Measurements from ENCODE around the gene VEGFC. TPM values are rescaled to one million over a fixed set of nuclear protein-coding genes. Genes with fewer than 3 reads are reported as not detected.

The VEGFC gene
- polyA plus RNA-seq, 1 donor from 2014 or later, result 0.63 TPM

DNA sequence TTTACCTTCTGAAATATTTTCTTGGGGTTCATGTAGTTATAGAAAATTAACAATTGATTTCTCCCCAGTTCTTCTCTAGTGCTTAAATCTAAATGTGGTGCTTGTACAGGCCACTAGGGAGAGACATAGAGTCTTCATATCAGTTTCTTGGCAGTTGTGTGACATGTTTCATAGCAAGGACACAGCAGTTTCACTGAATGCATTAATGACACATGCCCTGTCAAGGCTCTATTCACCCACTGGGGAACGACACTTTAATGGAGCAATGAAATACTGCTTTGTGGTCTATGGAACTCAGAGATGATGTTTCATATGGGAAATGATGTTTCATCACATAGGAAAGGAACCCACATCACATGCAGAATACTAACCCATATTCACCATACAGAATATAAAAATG is 2.8 kb downstream of the VEGFC start:
- Histone ChIP-seq H3K4me3 (ENCODE audit: low read length) (no peak overlapping the region), H3K9me2 (ENCODE audit: insufficient read depth, low read length) (no peaks in the 10 kb centered on the region), H4K20me1 (ENCODE audit: insufficient read depth) (no peaks in the 10 kb centered on the region)

DNA sequence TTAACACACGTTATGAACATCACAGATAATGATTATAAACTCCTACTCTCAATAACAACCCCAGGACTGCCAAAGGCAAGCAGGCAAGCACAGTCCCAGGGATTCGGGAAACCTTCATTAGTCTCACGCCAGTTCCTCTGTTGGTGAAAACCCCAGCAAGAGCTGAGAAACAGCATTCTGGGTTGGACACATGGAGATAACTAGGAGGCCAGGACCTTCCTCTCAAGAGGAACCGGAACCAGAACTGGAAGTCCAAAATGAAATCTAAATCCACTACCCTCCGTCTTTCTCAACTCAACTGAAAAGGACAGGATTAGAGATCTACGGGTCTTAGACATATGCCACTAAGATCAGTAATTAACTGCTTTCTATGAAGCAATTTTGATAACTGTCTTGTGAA is 3.8 kb downstream of the VEGFC start:
- H3K4me3 ChIP-seq (ENCODE audit: low read length), result no peak overlapping the region
- no peaks in the 10 kb centered on the region for H3K9me2 ChIP-seq (ENCODE audit: insufficient read depth, low read length)
- H3K27ac ChIP-seq (ENCODE audit: low read length), result no peak overlapping the region
- no peaks in the 10 kb centered on the region for H3K79me2 ChIP-seq (replicated peaks; ENCODE audit: insufficient read depth, low read length)
- H3K4me2 ChIP-seq (ENCODE audit: low read length), result no peak overlapping the region
- peaks cover 19% of the 10 kb centered on the region for H3K27me3 ChIP-seq (ENCODE audit: insufficient read depth, low read depth, low read length)
- TF ChIP-seq RAD21 (conservative IDR thresholded peaks at IDR 0.05) (no peak), POLR2AphosphoS5 (IDR thresholded peaks at IDR 0.05) (no peak), MXI1 (conservative IDR thresholded peaks at IDR 0.05; ENCODE audit: poor library complexity, severe bottlenecking) (no peak), SMC3 (conservative IDR thresholded peaks at IDR 0.05; ENCODE audit: poor library complexity) (no peak), EP300 (conservative IDR thresholded peaks at IDR 0.05; ENCODE audit: poor library complexity, severe bottlenecking) (no peak), TAF1 (IDR thresholded peaks at IDR 0.05; ENCODE audit: low read depth) (no peak), EZH2 (IDR thresholded peaks at IDR 0.05; ENCODE audit: borderline replicate concordance, insufficient read depth, low read length, poor library complexity, severe bottlenecking) (no peak)
- TF ChIP-seq, protein P1, sequence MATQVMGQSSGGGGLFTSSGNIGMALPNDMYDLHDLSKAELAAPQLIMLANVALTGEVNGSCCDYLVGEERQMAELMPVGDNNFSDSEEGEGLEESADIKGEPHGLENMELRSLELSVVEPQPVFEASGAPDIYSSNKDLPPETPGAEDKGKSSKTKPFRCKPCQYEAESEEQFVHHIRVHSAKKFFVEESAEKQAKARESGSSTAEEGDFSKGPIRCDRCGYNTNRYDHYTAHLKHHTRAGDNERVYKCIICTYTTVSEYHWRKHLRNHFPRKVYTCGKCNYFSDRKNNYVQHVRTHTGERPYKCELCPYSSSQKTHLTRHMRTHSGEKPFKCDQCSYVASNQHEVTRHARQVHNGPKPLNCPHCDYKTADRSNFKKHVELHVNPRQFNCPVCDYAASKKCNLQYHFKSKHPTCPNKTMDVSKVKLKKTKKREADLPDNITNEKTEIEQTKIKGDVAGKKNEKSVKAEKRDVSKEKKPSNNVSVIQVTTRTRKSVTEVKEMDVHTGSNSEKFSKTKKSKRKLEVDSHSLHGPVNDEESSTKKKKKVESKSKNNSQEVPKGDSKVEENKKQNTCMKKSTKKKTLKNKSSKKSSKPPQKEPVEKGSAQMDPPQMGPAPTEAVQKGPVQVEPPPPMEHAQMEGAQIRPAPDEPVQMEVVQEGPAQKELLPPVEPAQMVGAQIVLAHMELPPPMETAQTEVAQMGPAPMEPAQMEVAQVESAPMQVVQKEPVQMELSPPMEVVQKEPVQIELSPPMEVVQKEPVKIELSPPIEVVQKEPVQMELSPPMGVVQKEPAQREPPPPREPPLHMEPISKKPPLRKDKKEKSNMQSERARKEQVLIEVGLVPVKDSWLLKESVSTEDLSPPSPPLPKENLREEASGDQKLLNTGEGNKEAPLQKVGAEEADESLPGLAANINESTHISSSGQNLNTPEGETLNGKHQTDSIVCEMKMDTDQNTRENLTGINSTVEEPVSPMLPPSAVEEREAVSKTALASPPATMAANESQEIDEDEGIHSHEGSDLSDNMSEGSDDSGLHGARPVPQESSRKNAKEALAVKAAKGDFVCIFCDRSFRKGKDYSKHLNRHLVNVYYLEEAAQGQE (IDR thresholded peaks at IDR 0.05; ENCODE audit: borderline replicate concordance), result no peak
- TF ChIP-seq, protein P2, sequence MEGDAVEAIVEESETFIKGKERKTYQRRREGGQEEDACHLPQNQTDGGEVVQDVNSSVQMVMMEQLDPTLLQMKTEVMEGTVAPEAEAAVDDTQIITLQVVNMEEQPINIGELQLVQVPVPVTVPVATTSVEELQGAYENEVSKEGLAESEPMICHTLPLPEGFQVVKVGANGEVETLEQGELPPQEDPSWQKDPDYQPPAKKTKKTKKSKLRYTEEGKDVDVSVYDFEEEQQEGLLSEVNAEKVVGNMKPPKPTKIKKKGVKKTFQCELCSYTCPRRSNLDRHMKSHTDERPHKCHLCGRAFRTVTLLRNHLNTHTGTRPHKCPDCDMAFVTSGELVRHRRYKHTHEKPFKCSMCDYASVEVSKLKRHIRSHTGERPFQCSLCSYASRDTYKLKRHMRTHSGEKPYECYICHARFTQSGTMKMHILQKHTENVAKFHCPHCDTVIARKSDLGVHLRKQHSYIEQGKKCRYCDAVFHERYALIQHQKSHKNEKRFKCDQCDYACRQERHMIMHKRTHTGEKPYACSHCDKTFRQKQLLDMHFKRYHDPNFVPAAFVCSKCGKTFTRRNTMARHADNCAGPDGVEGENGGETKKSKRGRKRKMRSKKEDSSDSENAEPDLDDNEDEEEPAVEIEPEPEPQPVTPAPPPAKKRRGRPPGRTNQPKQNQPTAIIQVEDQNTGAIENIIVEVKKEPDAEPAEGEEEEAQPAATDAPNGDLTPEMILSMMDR (IDR thresholded peaks at IDR 0.05; ENCODE audit: poor library complexity, severe bottlenecking), result no peak
- no peaks in the 10 kb centered on the region for H3K9me3 ChIP-seq (ENCODE audit: low read length)
- no peak overlapping the region for H3K9ac ChIP-seq (ENCODE audit: low read length)
- H2AFZ ChIP-seq (ENCODE audit: low read depth, low read length), result no peak overlapping the region
- no peaks in the 10 kb centered on the region for H4K20me1 ChIP-seq (ENCODE audit: insufficient read depth)
- no peaks in the 10 kb centered on the region for H3K36me3 ChIP-seq (ENCODE audit: insufficient read depth, low read length)
- H3F3A ChIP-seq (ENCODE audit: insufficient read depth, low read length, poor library complexity, severe bottlenecking), result peaks cover 4% of the 10 kb centered on the region

More for the DNA sequence above, 2.8 kb downstream of the VEGFC start:
- Histone ChIP-seq H3K9ac (ENCODE audit: low read length) (no peak overlapping the region), H2AFZ (ENCODE audit: low read depth, low read length) (no peak overlapping the region), H3F3A (ENCODE audit: insufficient read depth, low read length, poor library complexity, severe bottlenecking) (peaks cover 4% of the 10 kb centered on the region), H3K4me2 (ENCODE audit: low read length) (no peak overlapping the region), H3K27ac (ENCODE audit: low read length) (no peak overlapping the region), H3K9me3 (ENCODE audit: low read length) (no peaks in the 10 kb centered on the region), H3K27me3 (ENCODE audit: insufficient read depth, low read depth, low read length) (peaks cover 19% of the 10 kb centered on the region), H3K36me3 (ENCODE audit: insufficient read depth, low read length) (no peaks in the 10 kb centered on the region), H3K79me2 (replicated peaks; ENCODE audit: insufficient read depth, low read length) (no peaks in the 10 kb centered on the region)
- peak; percentile 99 for TF ChIP-seq POLR2AphosphoS5 (IDR thresholded peaks at IDR 0.05)
- TF ChIP-seq SMC3 (conservative IDR thresholded peaks at IDR 0.05; ENCODE audit: poor library complexity), result peak; percentile 79
- TF ChIP-seq, protein P2 (IDR thresholded peaks at IDR 0.05; ENCODE audit: poor library complexity, severe bottlenecking), result peak; percentile 88
- no peak for TF ChIP-seq MXI1 (conservative IDR thresholded peaks at IDR 0.05; ENCODE audit: poor library complexity, severe bottlenecking)
- TF ChIP-seq, protein P1 (IDR thresholded peaks at IDR 0.05; ENCODE audit: borderline replicate concordance), result peak; percentile 73
- no peak for TF ChIP-seq EZH2 (IDR thresholded peaks at IDR 0.05; ENCODE audit: borderline replicate concordance, insufficient read depth, low read length, poor library complexity, severe bottlenecking)
- peak; percentile 72 for TF ChIP-seq RAD21 (conservative IDR thresholded peaks at IDR 0.05)
- peak; percentile 99 for TF ChIP-seq EP300 (conservative IDR thresholded peaks at IDR 0.05; ENCODE audit: poor library complexity, severe bottlenecking)
- no peak for TF ChIP-seq TAF1 (IDR thresholded peaks at IDR 0.05; ENCODE audit: low read depth)

All from neural cell (in vitro differentiated cells).